ENCODE results near the gene VPS26B.

The VPS26B gene

GRCh38 chr11:134230339-134230738 is 5.9 kb downstream of the VPS26B start:
- H3K9ac ChIP-seq (ENCODE audit: low read depth in 1 of 2, low read length in 2 of 2): peak overlapping the region in 1 of 2 donors; percentile 24
- no peak overlapping the region for H3K4me3 ChIP-seq (ENCODE audit: low read length in 2 of 2)
- H3K36me3 ChIP-seq (ENCODE audit: control insufficient read depth in 2 of 2, insufficient read depth in 2 of 2, low read length in 2 of 2): peaks cover 9% of the 10 kb centered on the region in 2 donors
- peaks cover 19% of the 10 kb centered on the region in 2 donors for H3K4me1 ChIP-seq (ENCODE audit: control insufficient read depth in 2 of 2, insufficient read depth in 2 of 2, low read length in 2 of 2)
- H3K27me3 ChIP-seq (ENCODE audit: control insufficient read depth in 2 of 2, insufficient read depth in 2 of 2, low read length in 2 of 2): no peaks in the 10 kb centered on the region
- H3K9me3 ChIP-seq (ENCODE audit: control insufficient read depth in 2 of 2, low read length in 2 of 2): no peaks in the 10 kb centered on the region
- H3K27ac ChIP-seq (ENCODE audit: low read depth in 2 of 2, low read length in 2 of 2): no peak overlapping the region

- H3K4me1 ChIP-seq (ENCODE audit: control insufficient read depth in 2 of 2, insufficient read depth in 2 of 2, low read length in 2 of 2): peaks cover 4 to 5% of the 10 kb centered on the region in 2 donors
Observed at GRCh38 chr11:134231958-134232659, 7.6 kb downstream of the VPS26B start.

GRCh38 chr11:134233729-134234179 is 9.3 kb downstream of the VPS26B start:
- Histone ChIP-seq H3K4me1 (ENCODE audit: control insufficient read depth in 2 of 2, insufficient read depth in 2 of 2, low read length in 2 of 2) (peaks cover 2 to 5% of the 10 kb centered on the region in 2 donors), H3K9ac (ENCODE audit: low read depth in 1 of 2, low read length in 2 of 2) (no peak overlapping the region), H3K9me3 (ENCODE audit: control insufficient read depth in 2 of 2, low read length in 2 of 2) (no peaks in the 10 kb centered on the region), H3K36me3 (ENCODE audit: control insufficient read depth in 2 of 2, insufficient read depth in 2 of 2, low read length in 2 of 2) (peaks cover 24 to 26% of the 10 kb centered on the region in 2 donors), H3K27me3 (ENCODE audit: control insufficient read depth in 2 of 2, insufficient read depth in 2 of 2, low read length in 2 of 2) (no peaks in the 10 kb centered on the region), H3K4me3 (ENCODE audit: low read length in 2 of 2) (no peak overlapping the region), H3K27ac (ENCODE audit: low read depth in 2 of 2, low read length in 2 of 2) (no peak overlapping the region)

More at GRCh38 chr11:134231958-134232659, 7.6 kb downstream of the VPS26B start:
- no peak overlapping the region for H3K27ac ChIP-seq (ENCODE audit: low read depth in 2 of 2, low read length in 2 of 2)
- H3K9ac ChIP-seq (ENCODE audit: low read depth in 1 of 2, low read length in 2 of 2): no peak overlapping the region
- H3K9me3 ChIP-seq (ENCODE audit: control insufficient read depth in 2 of 2, low read length in 2 of 2): no peaks in the 10 kb centered on the region
- H3K27me3 ChIP-seq (ENCODE audit: control insufficient read depth in 2 of 2, insufficient read depth in 2 of 2, low read length in 2 of 2): no peaks in the 10 kb centered on the region
- no peak overlapping the region for H3K4me3 ChIP-seq (ENCODE audit: low read length in 2 of 2)
- peaks cover 17 to 19% of the 10 kb centered on the region in 2 donors for H3K36me3 ChIP-seq (ENCODE audit: control insufficient read depth in 2 of 2, insufficient read depth in 2 of 2, low read length in 2 of 2)

- Histone ChIP-seq H3K36me3 (ENCODE audit: control insufficient read depth in 2 of 2, insufficient read depth in 2 of 2, low read length in 2 of 2) (peaks cover 37 to 39% of the 10 kb centered on the region in 2 donors), H3K27me3 (ENCODE audit: control insufficient read depth in 2 of 2, insufficient read depth in 2 of 2, low read length in 2 of 2) (no peaks in the 10 kb centered on the region), H3K9ac (ENCODE audit: low read depth in 1 of 2, low read length in 2 of 2) (no peak overlapping the region), H3K9me3 (ENCODE audit: control insufficient read depth in 2 of 2, low read length in 2 of 2) (no peaks in the 10 kb centered on the region), H3K4me3 (ENCODE audit: low read length in 2 of 2) (no peak overlapping the region), H3K4me1 (ENCODE audit: control insufficient read depth in 2 of 2, insufficient read depth in 2 of 2, low read length in 2 of 2) (peaks cover 2 to 3% of the 10 kb centered on the region in 2 donors), H3K27ac (ENCODE audit: low read depth in 2 of 2, low read length in 2 of 2) (no peak overlapping the region)
Observed at GRCh38 chr11:134235399-134235798, 10.9 kb downstream of the VPS26B start.

- Histone ChIP-seq H3K4me3 (ENCODE audit: low read length in 2 of 2) (no peak overlapping the region), H3K4me1 (ENCODE audit: control insufficient read depth in 2 of 2, insufficient read depth in 2 of 2, low read length in 2 of 2) (peaks cover 0 to 2% of the 10 kb centered on the region in 2 donors), H3K27me3 (ENCODE audit: control insufficient read depth in 2 of 2, insufficient read depth in 2 of 2, low read length in 2 of 2) (no peaks in the 10 kb centered on the region), H3K9ac (ENCODE audit: low read depth in 1 of 2, low read length in 2 of 2) (no peak overlapping the region), H3K27ac (ENCODE audit: low read depth in 2 of 2, low read length in 2 of 2) (no peak overlapping the region), H3K36me3 (ENCODE audit: control insufficient read depth in 2 of 2, insufficient read depth in 2 of 2, low read length in 2 of 2) (peaks cover 45 to 52% of the 10 kb centered on the region in 2 donors), H3K9me3 (ENCODE audit: control insufficient read depth in 2 of 2, low read length in 2 of 2) (no peaks in the 10 kb centered on the region)
Observed at GRCh38 chr11:134236834-134237556, 12.5 kb downstream of the VPS26B start.

- Histone ChIP-seq H3K9ac (ENCODE audit: low read depth in 1 of 2, low read length in 2 of 2) (no peak overlapping the region), H3K9me3 (ENCODE audit: control insufficient read depth in 2 of 2, low read length in 2 of 2) (no peaks in the 10 kb centered on the region), H3K27ac (ENCODE audit: low read depth in 2 of 2, low read length in 2 of 2) (no peak overlapping the region), H3K27me3 (ENCODE audit: control insufficient read depth in 2 of 2, insufficient read depth in 2 of 2, low read length in 2 of 2) (no peaks in the 10 kb centered on the region), H3K36me3 (ENCODE audit: control insufficient read depth in 2 of 2, insufficient read depth in 2 of 2, low read length in 2 of 2) (peaks cover 48 to 58% of the 10 kb centered on the region in 2 donors), H3K4me1 (ENCODE audit: control insufficient read depth in 2 of 2, insufficient read depth in 2 of 2, low read length in 2 of 2) (no peaks in the 10 kb centered on the region), H3K4me3 (ENCODE audit: low read length in 2 of 2) (no peak overlapping the region)
Observed at GRCh38 chr11:134237557-134237922, 13.1 kb downstream of the VPS26B start.

GRCh38 chr11:134238956-134239355 is 14.5 kb downstream of the VPS26B start:
- H3K36me3 ChIP-seq (ENCODE audit: control insufficient read depth in 2 of 2, insufficient read depth in 2 of 2, low read length in 2 of 2): peaks cover 62 to 71% of the 10 kb centered on the region in 2 donors
- H3K4me3 ChIP-seq (ENCODE audit: low read length in 2 of 2): no peak overlapping the region
- H3K9me3 ChIP-seq (ENCODE audit: control insufficient read depth in 2 of 2, low read length in 2 of 2): no peaks in the 10 kb centered on the region
- H3K9ac ChIP-seq (ENCODE audit: low read depth in 1 of 2, low read length in 2 of 2): no peak overlapping the region
- no peaks in the 10 kb centered on the region for H3K27me3 ChIP-seq (ENCODE audit: control insufficient read depth in 2 of 2, insufficient read depth in 2 of 2, low read length in 2 of 2)
- no peaks in the 10 kb centered on the region for H3K4me1 ChIP-seq (ENCODE audit: control insufficient read depth in 2 of 2, insufficient read depth in 2 of 2, low read length in 2 of 2)
- H3K27ac ChIP-seq (ENCODE audit: low read depth in 2 of 2, low read length in 2 of 2): no peak overlapping the region

- Histone ChIP-seq H3K4me3 (ENCODE audit: low read length in 2 of 2) (no peak overlapping the region), H3K9me3 (ENCODE audit: control insufficient read depth in 2 of 2, low read length in 2 of 2) (no peaks in the 10 kb centered on the region), H3K4me1 (ENCODE audit: control insufficient read depth in 2 of 2, insufficient read depth in 2 of 2, low read length in 2 of 2) (no peaks in the 10 kb centered on the region), H3K27ac (ENCODE audit: low read depth in 2 of 2, low read length in 2 of 2) (no peak overlapping the region), H3K36me3 (ENCODE audit: control insufficient read depth in 2 of 2, insufficient read depth in 2 of 2, low read length in 2 of 2) (peaks cover 67 to 76% of the 10 kb centered on the region in 2 donors), H3K27me3 (ENCODE audit: control insufficient read depth in 2 of 2, insufficient read depth in 2 of 2, low read length in 2 of 2) (no peaks in the 10 kb centered on the region), H3K9ac (ENCODE audit: low read depth in 1 of 2, low read length in 2 of 2) (no peak overlapping the region)
Observed at GRCh38 chr11:134240592-134240991, 16.1 kb downstream of the VPS26B start.

- peaks cover 78% of the 10 kb centered on the region in 2 donors for H3K36me3 ChIP-seq (ENCODE audit: control insufficient read depth in 2 of 2, insufficient read depth in 2 of 2, low read length in 2 of 2)
- H3K27me3 ChIP-seq (ENCODE audit: control insufficient read depth in 2 of 2, insufficient read depth in 2 of 2, low read length in 2 of 2): no peaks in the 10 kb centered on the region
- H3K9ac ChIP-seq (ENCODE audit: low read depth in 1 of 2, low read length in 2 of 2): no peak overlapping the region
- no peak overlapping the region for H3K4me3 ChIP-seq (ENCODE audit: low read length in 2 of 2)
- H3K4me1 ChIP-seq (ENCODE audit: control insufficient read depth in 2 of 2, insufficient read depth in 2 of 2, low read length in 2 of 2): no peaks in the 10 kb centered on the region
- H3K27ac ChIP-seq (ENCODE audit: low read depth in 2 of 2, low read length in 2 of 2): no peak overlapping the region
- H3K9me3 ChIP-seq (ENCODE audit: control insufficient read depth in 2 of 2, low read length in 2 of 2): no peaks in the 10 kb centered on the region
Observed at GRCh38 chr11:134242376-134242775, 17.9 kb downstream of the VPS26B start.

- H3K9ac ChIP-seq (ENCODE audit: low read depth in 1 of 2, low read length in 2 of 2): no peak overlapping the region
- no peaks in the 10 kb centered on the region for H3K9me3 ChIP-seq (ENCODE audit: control insufficient read depth in 2 of 2, low read length in 2 of 2)
- no peak overlapping the region for H3K27ac ChIP-seq (ENCODE audit: low read depth in 2 of 2, low read length in 2 of 2)
- no peaks in the 10 kb centered on the region for H3K27me3 ChIP-seq (ENCODE audit: control insufficient read depth in 2 of 2, insufficient read depth in 2 of 2, low read length in 2 of 2)
- H3K36me3 ChIP-seq (ENCODE audit: control insufficient read depth in 2 of 2, insufficient read depth in 2 of 2, low read length in 2 of 2): peaks cover 83 to 90% of the 10 kb centered on the region in 2 donors
- H3K4me3 ChIP-seq (ENCODE audit: low read length in 2 of 2): no peak overlapping the region
- H3K4me1 ChIP-seq (ENCODE audit: control insufficient read depth in 2 of 2, insufficient read depth in 2 of 2, low read length in 2 of 2): no peaks in the 10 kb centered on the region
Observed at GRCh38 chr11:134243913-134244312, 19.4 kb downstream of the VPS26B start.
